Raji (cell line): Measurements from ENCODE around the gene MYO16.

Experiments
- POLR2A ChIP-seq: IDR thresholded peaks from 2 replicates; pipeline ENCODE4 v1.6.1; 2011; ENCODE audit warnings: low read depth, low read length, control low read depth; ENCODE audit not compliant: insufficient read depth

Gene MYO16

GRCh38 chr13:109154546-109154945 lies 525.1 kb downstream of the MYO16 start:
- no peak for TF ChIP-seq POLR2A

GRCh38 chr13:109154966-109155761 lies 525.8 kb downstream of the MYO16 start:
- TF ChIP-seq POLR2A = no peak

DNA sequence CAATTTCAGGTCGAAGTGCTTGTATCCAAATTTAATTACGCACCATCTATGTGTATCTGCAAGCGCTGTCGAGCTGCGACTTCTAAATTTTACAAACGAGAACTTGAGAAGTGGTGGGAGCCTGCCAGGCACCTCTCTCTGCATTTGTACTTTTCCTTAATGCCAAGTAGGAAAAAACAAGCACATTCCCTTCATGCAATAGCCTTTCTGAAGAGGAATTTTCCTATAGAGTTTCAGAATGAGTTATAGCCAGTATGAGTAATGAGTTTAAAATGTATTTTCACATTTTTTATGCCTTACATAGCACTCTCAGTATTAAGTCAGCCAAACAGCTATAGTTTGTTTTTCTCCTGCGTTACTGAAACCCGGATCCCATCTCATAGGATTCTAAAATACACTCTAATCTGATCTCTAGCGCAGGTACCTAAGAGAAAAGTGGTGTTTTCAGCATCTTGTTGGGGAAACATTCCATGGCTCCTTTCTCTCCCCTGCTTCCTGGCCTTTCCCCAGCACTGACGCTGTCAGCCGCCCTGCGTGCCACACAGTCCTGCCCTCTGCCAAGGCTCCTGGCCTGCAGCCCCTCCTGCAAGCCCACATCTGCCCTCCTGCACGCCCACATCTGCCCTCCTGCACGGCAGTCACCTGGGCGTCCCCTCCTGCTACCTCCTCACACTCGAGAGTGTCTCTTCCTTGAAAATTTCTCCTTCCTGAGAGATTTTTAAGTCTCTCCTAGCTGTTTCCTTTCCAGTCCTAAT lies 526.9 kb downstream of the MYO16 start:
- no peak for TF ChIP-seq POLR2A

GRCh38 chr13:109157275-109157674 lies 527.9 kb downstream of the MYO16 start:
- no peak for TF ChIP-seq POLR2A

GRCh38 chr13:109158383-109158782 lies 529.0 kb downstream of the MYO16 start:
- no peak for TF ChIP-seq POLR2A

DNA sequence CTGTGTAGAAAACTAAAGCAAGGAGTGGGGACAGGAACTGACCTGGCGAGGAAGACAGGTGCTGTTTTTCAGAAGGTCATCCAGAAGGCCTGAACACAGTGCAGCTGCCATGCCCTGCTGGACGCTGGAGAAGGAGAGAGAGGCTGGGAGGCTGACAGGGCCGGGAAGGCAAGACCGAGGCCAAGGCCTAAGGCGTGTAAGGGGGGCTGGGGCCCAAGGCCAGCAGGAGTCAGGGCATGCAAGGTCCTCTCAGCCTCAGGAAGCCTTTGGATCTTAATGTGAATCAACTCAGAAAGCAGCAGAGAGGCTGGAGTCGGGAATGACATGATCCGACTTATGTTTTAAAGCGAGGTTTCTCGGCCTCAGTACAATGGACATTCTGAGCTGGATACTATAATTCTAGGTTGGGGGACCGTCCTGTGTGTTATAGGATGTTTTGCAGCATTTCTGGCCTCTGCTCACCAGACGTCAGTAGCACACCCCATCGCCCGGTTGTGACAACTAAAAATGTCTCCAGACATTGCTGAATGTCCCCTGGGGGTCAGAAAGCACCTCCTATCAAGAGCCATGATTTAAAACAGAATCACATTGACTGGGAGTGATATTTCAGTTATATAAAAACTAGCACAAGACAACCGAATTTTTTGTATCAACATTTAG lies 530.4 kb downstream of the MYO16 start:
- no peak for TF ChIP-seq POLR2A

DNA sequence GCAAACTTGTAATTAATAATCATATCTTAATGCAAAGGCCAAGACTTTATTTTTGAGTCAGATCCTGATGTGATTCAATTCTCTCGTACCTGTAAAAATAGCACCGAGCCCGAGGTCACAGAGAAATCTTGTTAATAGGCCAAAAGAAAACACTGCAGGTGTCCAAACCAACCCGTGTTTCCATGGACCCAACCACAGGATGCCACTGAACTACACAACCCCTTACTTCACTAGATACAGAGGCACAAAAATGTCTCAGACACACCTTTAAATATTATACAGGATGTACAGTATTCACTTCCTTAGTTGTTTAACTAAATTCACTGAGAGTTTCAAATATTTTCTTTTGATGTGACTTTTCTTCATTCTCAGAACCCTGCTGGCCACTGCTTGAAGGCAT lies 530.9 kb downstream of the MYO16 start:
- TF ChIP-seq POLR2A = no peak

DNA sequence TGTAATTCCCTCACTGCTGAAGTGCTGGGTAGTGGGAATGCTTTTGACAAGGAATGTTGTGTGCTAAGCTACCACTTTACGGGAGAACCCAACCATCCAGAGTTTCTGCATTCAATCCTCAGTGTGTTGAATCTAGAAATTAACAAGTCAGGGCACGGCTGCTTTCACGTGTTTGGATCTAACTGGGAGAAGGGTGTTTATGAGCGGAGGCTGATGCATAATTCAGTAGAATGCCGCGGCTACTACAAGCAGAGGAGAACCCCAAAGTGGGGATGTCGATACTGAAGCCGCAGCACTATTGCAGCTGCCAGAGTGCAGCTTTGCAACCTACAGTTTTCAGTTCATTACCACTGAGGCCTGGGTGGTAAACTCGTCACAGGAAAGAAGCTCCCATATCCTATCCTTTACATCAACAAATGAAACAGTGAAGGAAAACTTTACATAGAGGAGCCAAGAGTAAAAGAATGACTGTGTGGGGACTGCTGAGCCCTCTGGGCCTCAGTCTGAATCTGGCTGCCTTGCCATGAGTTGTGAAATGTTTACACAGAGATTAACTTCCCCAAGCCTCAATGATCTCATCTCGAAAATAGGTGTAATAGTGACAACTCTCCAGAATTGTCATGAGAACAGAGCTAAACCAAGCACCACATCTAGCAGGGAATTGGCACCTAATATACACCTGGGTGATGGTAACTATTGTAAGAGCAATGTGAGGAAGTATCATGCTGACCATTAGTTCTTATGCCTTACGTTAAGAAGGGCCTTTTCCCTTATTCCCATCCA lies 531.7 kb downstream of the MYO16 start:
- no peak for TF ChIP-seq POLR2A

GRCh38 chr13:109162248-109163036 lies 533.0 kb downstream of the MYO16 start:
- TF ChIP-seq POLR2A = no peak

GRCh38 chr13:109163037-109163379 lies 533.6 kb downstream of the MYO16 start:
- no peak for TF ChIP-seq POLR2A

DNA sequence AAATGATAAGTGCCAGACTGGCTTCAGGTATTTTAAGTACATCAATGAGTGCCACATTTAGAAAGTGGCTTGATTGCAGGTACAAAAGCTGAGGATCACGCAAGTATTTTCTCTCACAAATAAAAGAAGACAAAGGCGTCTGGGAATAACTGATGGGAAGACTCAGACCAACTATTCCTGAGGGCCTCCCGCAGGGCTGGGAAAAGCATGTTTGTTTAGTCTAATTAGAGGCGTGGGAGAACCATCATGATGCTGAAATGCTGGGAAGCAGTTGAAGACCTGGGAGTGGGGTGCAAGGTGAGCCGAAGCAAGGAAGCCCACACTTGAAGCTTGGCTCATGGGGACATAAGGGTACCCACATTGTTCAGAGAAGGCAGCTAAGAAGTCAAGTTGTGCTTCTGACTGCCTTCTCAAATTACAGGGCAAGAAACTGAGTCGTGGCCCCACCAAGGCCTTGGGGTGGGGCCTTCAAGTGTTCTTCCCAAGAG lies 536.0 kb downstream of the MYO16 start:
- TF ChIP-seq POLR2A = no peak

GRCh38 chr13:109166804-109167203 lies 537.4 kb downstream of the MYO16 start:
- no peak for TF ChIP-seq POLR2A

- no peak for TF ChIP-seq POLR2A
These were observed 542.7 kb downstream of the MYO16 start for GRCh38 chr13:109172136-109172535.

- TF ChIP-seq POLR2A = no peak
These were observed 546.3 kb downstream of the MYO16 start for GRCh38 chr13:109175666-109176065.
